Measurements from ENCODE around the gene PLIN5.
"Not testable (repeated sequence)": the region's sequence is repeated elsewhere in the genome, so short reads cannot be mapped to it uniquely, and the experiment has no call there.

The PLIN5 gene

GRCh38 chr19:4543842-4544647 lies 9.0 kb upstream of the PLIN5 start:
- no peak for DNase-seq (ENCODE audit: low read depth, low spot score)

- no peak for DNase-seq (ENCODE audit: low read depth, low spot score)
These were observed 8.1 kb upstream of the PLIN5 start for GRCh38 chr19:4542896-4543841.

GRCh38 chr19:4541806-4542145 lies 6.8 kb upstream of the PLIN5 start:
- DNase-seq (ENCODE audit: low read depth, low spot score) = not testable (repeated sequence)

- DNase-seq (ENCODE audit: low read depth, low spot score) = no peak
These were observed 6.2 kb upstream of the PLIN5 start for GRCh38 chr19:4541114-4541805.

- no peak for DNase-seq (ENCODE audit: low read depth, low spot score)
These were observed 4.9 kb upstream of the PLIN5 start, which contains the start of gene LRG1 for GRCh38 chr19:4539693-4540581. LRG1 (minus strand) TSS chr19:4540036; CDS start chr19:4540013, 23 bp downstream.

DNA sequence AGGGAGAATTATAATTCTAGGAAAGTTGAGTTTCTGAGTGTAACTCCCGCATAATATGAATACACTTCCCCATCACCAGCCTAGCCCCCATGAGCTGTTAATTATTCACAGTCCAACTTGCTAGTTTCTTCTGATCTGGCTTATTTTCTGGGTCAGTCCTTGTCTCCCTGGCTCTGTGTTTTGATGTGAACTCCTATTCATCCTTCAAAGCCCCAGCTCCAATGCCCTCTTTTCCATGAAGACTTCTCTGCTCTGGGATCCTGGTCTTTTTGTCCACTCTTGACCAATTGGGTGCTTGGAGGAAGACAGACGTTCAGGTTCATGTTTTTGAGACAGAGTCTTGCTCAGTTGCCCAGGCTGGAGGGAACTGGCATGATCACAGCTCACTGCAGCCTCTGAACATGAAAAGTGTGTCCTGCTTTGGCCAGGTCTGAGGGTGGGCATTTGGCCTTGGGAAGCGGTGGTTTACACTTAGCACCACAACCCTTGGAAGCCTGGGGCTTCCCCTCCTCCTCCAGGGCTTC lies 4.2 kb upstream of the PLIN5 start:
- no peak for DNase-seq (ENCODE audit: low read depth, low spot score)

GRCh38 chr19:4538601-4538954 lies 3.6 kb upstream of the PLIN5 start:
- DNase-seq (ENCODE audit: low read depth, low spot score) = no peak

DNA sequence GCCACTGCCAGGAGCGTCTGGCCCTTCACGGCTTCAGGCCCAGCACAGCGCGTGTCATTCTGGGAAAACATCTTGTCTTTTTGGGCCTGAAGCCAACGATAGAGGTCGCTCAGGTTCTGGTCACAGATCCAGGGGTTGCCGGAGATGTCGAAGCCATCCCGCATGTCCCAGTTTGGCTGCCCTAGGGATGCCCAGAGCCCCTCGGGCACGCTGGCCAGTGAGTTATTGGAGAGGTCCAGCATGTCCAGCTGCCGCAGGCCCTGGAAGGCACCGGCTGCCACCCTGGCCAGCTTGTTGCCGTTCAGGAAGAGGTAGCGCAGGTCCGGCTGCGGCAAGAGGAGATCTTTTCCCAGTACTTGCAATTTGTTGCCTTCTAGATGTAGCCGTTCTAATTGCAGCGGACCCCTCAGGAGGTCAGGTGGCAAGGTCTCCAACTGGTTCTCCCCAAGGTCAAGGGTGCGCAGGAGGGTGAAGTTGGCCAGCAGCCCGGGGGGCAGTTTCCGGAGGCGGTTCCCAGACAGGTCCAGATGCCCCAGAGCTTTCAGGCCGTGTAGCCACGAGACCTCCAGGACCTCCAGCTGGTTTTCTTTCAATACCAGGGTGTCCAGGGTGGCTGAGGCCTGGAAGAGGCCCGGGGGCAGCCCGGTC lies 3.1 kb upstream of the PLIN5 start:
- DNase-seq (ENCODE audit: low read depth, low spot score) = no peak

GRCh38 chr19:4536798-4537197 lies 1.8 kb upstream of the PLIN5 start:
- no peak for DNase-seq (ENCODE audit: low read depth, low spot score)

- DNase-seq (ENCODE audit: low read depth, low spot score) = no peak
These were observed 1.1 kb downstream of the PLIN5 start for GRCh38 chr19:4533835-4534424.

- no peak for DNase-seq (ENCODE audit: low read depth, low spot score)
These were observed 1.7 kb downstream of the PLIN5 start for GRCh38 chr19:4533334-4533733.

- DNase-seq (ENCODE audit: low read depth, low spot score) = no peak
These were observed 3.4 kb downstream of the PLIN5 start for GRCh38 chr19:4531562-4532165.

DNA sequence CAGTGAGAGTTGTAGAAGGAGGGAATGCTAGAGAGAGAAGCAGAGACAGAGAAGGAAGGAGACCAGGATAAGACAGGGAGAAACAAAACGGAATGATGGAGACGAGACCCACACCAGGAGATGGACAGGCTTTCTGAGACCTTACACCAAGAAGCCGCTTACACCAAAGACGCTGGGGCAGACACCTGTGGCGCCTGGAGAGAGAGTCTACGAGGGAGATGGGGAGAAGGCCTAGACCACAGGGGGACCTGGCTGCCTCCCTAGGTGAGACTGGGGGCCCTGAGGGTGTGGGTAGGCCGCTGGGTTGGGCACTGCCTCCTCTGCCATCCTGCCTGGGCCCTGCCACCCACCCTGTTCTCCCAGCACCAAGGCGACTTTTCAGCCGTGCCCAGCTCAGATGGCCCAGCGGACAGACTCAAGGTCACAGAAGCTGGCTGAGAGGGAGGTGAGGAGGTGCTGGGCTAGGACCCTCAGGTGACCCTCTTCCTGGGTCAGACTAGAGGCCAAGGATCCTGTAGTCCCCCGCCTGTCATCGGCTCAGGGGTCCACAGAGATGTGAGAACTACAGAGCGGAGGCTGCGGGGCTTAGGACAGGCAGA lies 5.0 kb downstream of the PLIN5 start:
- no peak for DNase-seq (ENCODE audit: low read depth, low spot score)

DNA sequence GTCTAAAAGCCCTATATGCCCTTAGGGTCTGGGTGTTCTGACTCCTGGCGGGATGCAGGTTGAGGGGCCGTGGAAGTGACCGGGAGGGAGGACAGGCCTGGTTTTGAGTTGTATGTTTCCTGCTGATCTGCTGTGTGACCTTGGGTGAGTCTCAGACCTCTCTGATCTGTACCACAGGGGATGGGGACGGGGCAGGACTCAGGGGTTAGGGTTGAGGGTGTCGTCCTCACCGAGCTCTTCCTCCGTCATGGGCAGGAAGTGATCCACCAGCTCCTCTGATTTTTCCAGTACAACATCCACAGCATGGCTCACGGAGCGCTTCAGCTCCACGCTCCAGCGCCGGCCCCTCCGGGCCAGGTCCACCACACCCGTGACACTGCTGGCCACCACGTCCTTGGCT lies 6.2 kb downstream of the PLIN5 start:
- no peak for DNase-seq (ENCODE audit: low read depth, low spot score)

GRCh38 chr19:4527377-4527776 lies 7.6 kb downstream of the PLIN5 start:
- not testable (repeated sequence) for DNase-seq (ENCODE audit: low read depth, low spot score)

GRCh38 chr19:4525563-4526002 lies 9.4 kb downstream of the PLIN5 start:
- no peak for DNase-seq (ENCODE audit: low read depth, low spot score)

DNA sequence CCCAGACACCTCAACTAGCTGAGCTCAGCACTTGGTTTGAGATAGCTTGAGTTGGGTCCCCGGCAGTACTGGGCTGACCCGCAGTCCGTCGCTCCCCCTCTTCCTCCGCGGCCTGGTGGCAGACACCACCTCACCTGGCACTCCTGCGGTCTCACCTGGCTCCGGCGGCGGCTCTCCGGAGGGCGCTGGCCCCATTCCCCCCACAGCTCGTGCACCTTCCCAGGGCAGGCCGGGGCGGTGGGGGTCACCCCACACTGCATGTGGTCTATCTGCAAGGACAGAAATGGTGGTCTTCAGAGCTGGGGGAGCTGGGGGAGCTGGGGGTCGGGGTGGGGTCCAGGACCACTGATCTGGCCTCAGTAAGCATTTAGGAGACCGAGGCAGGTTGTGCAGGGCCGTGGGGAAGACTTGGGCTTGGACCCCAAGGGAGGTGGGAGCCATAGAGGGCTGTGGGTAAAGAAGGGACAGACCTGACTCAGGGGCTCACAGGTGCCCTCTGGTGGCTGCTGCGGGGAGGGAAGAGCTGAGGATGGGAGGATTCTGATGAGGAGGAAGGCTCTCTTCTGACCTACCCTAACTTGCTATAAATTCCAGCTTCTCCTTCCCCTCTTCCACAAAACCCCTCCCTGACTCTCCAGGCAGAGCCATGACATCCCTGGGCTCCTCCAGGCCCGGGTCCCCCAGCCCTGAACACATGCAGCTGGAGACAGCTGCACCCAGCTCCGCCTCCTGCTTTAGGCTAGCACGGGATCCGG lies 10.0 kb downstream of the PLIN5 start:
- DNase-seq (ENCODE audit: low read depth, low spot score) = no peak
